Breast epithelium (tissue), 4 donors: ENCODE data around the gene NME3. TPM values are rescaled to one million over a fixed set of nuclear protein-coding genes. Genes with fewer than 3 reads are reported as not detected.

ENCODE experiments used
- DNase-seq, 2 donors: peaks; one replicate each; pipeline ENCODE4 v3.0.0-alpha.2; 2019; ENCODE audit warnings: low spot score in 2 of 2
- H3K27ac ChIP-seq, 2 donors: fragments of 200-600 bp; sonication (generic) in 1 of 2; one replicate each; pipeline ENCODE4 v1.5.1; 2016 to 2019; ENCODE audit warnings: mild to moderate bottlenecking in 1 of 2
- H3K27me3 ChIP-seq, 2 donors: fragments of 200-600 bp; sonication (generic) in 1 of 2; one replicate each; pipeline versions ENCODE4 v1.5.1 to v1.6.0; 2017 to 2019; ENCODE audit warnings: control low read depth in 1 of 2, mild to moderate bottlenecking in 1 of 2
- H3K36me3 ChIP-seq: fragments of 200-600 bp; one replicate; pipeline ENCODE4 v1.5.1; 2019
- H3K4me1 ChIP-seq, 2 donors: fragments of 200-600 bp; sonication (generic); one replicate each; pipeline ENCODE4 v1.5.1; 2016 to 2019; ENCODE audit warnings: control low read depth in 1 of 2
- H3K4me3 ChIP-seq, 3 donors: fragments of 200-600 bp; sonication (generic); 1 replicate in 2 of 3; 2 replicates in 1 of 3; pipeline ENCODE4 v1.5.1; 2016 to 2019; ENCODE audit warnings: mild to moderate bottlenecking in 3 of 3, moderate library complexity in 2 of 3
- H3K9me3 ChIP-seq, 2 donors: fragments of 200-600 bp; sonication (generic) in 1 of 2; one replicate each; pipeline ENCODE4 v1.5.1; 2016 to 2019; ENCODE audit warnings: control low read depth in 1 of 2
- CTCF ChIP-seq, 3 donors: fragments of 450-650 bp; IDR thresholded peaks; one replicate each; pipeline ENCODE4 v1.5.1; 2016 to 2017; ENCODE audit warnings: antibody characterized with exemption in 3 of 3, mild to moderate bottlenecking in 3 of 3, moderate library complexity in 3 of 3
- POLR2A ChIP-seq: fragments of 450-650 bp; IDR thresholded peaks from one replicate; pipeline ENCODE4 v1.6.1; 2016; ENCODE audit warnings: antibody characterized with exemption, mild to moderate bottlenecking, moderate library complexity
- POLR2AphosphoS5 ChIP-seq, 3 donors: sonication (generic); formaldehyde crosslinking; IDR thresholded peaks; one replicate each; pipeline ENCODE4 v1.6.1; 2017; ENCODE audit warnings: antibody characterized with exemption in 3 of 3
- intact Hi-C: fragments of 100-400 bp; cut with DNase I; formaldehyde crosslinking; loops from one replicate; pipeline ENCODE4 v1.15.1; 2023; ENCODE audit warnings: low total_unique reads
- total RNA-seq, 3 donors: library from RNA; depleted of rRNA; stranded (reverse); fragments of >200 nt; gene quantifications; one replicate each; pipeline ENCODE4 v1.1.0, GENCODE V29; 2016

NME3 gene
- total RNA-seq, 3 donors from 2014 or later, result 86.6 to 119 (median 115) TPM

- H3K4me1 ChIP-seq, result peaks cover 8 to 21% of the 10 kb centered on the region in 2 donors
- DNase-seq, result no peak
- TF ChIP-seq CTCF (IDR thresholded peaks at IDR 0.05), result no peak
- TF ChIP-seq POLR2A, result no peak
- TF ChIP-seq POLR2AphosphoS5 (IDR thresholded peaks at IDR 0.05), result no peak
Measured at GRCh38 chr16:1777375-1778199, 6.2 kb upstream of the NME3 start.

GRCh38 chr16:1776991-1777374 lies 5.6 kb upstream of the NME3 start:
- TF ChIP-seq CTCF (IDR thresholded peaks at IDR 0.05), result no peak
- no peak for TF ChIP-seq POLR2AphosphoS5 (IDR thresholded peaks at IDR 0.05)
- no peak for TF ChIP-seq POLR2A
- intact Hi-C loops, result no loop called here
- no peak for DNase-seq

More at GRCh38 chr16:1777375-1778199, 6.2 kb upstream of the NME3 start:
- no peak overlapping the region for H3K27ac ChIP-seq
- intact Hi-C loops, result no loop called here
- H3K27me3 ChIP-seq, result no peaks in the 10 kb centered on the region
- no peaks in the 10 kb centered on the region for H3K9me3 ChIP-seq
- H3K4me3 ChIP-seq, result no peak overlapping the region
- peaks cover 5% of the 10 kb centered on the region for H3K36me3 ChIP-seq

GRCh38 chr16:1776672-1776955 lies 5.3 kb upstream of the NME3 start:
- no peak for TF ChIP-seq CTCF (IDR thresholded peaks at IDR 0.05)
- no peak for TF ChIP-seq POLR2AphosphoS5 (IDR thresholded peaks at IDR 0.05)
- H3K36me3 ChIP-seq, result peaks cover 5% of the 10 kb centered on the region

More at GRCh38 chr16:1776991-1777374, 5.6 kb upstream of the NME3 start:
- H3K4me3 ChIP-seq, result no peak overlapping the region
- peaks cover 5% of the 10 kb centered on the region for H3K36me3 ChIP-seq
- H3K27ac ChIP-seq, result no peak overlapping the region
- H3K9me3 ChIP-seq, result no peaks in the 10 kb centered on the region
- no peaks in the 10 kb centered on the region for H3K27me3 ChIP-seq
- H3K4me1 ChIP-seq, result peaks cover 8 to 25% of the 10 kb centered on the region in 2 donors

GRCh38 chr16:1775846-1776671 lies 4.7 kb upstream of the NME3 start:
- intact Hi-C loops, result no loop called here
- no peak overlapping the region for H3K4me3 ChIP-seq
- no peak for DNase-seq
- H3K36me3 ChIP-seq, result peaks cover 5% of the 10 kb centered on the region
- peaks cover 8 to 25% of the 10 kb centered on the region in 2 donors for H3K4me1 ChIP-seq
- no peaks in the 10 kb centered on the region for H3K27me3 ChIP-seq
- TF ChIP-seq POLR2A (no peak), CTCF (IDR thresholded peaks at IDR 0.05) (no peak)
- H3K27ac ChIP-seq, result no peak overlapping the region
- no peaks in the 10 kb centered on the region for H3K9me3 ChIP-seq

More at GRCh38 chr16:1776672-1776955, 5.3 kb upstream of the NME3 start:
- H3K27me3 ChIP-seq, result no peaks in the 10 kb centered on the region
- DNase-seq, result no peak
- no peak overlapping the region for H3K4me3 ChIP-seq
- H3K27ac ChIP-seq, result no peak overlapping the region
- peaks cover 8 to 29% of the 10 kb centered on the region in 2 donors for H3K4me1 ChIP-seq
- intact Hi-C loops, result no loop called here
- H3K9me3 ChIP-seq, result no peaks in the 10 kb centered on the region
